Testis (tissue), 3 donors: ENCODE results near the gene ZBTB11. TPM values are rescaled to one million over a fixed set of nuclear protein-coding genes. Genes with fewer than 3 reads are reported as not detected.

Experiments used
- DNase-seq: peaks from one replicate; pipeline ENCODE4 v3.0.0-alpha.2; 2019
- H3K27ac ChIP-seq, 2 donors: fragments of 200-600 bp; sonication (generic); one replicate each; pipeline ENCODE4 v1.5.1; 2019
- H3K27me3 ChIP-seq: fragments of 200-600 bp; sonication (generic); one replicate; pipeline ENCODE4 v1.5.1; 2019
- H3K36me3 ChIP-seq: fragments of 200-600 bp; sonication (generic); one replicate; pipeline ENCODE4 v1.5.1; 2017; ENCODE audit warnings: low read depth; ENCODE audit errors: missing control alignments
- H3K4me1 ChIP-seq: fragments of 200-600 bp; sonication (generic); one replicate; pipeline ENCODE4 v1.5.1; 2019
- H3K4me3 ChIP-seq, 2 donors: fragments of 200-600 bp; sonication (generic); one replicate each; pipeline ENCODE4 v1.5.1; 2017 to 2019
- H3K9me3 ChIP-seq: fragments of 200-600 bp; sonication (generic); one replicate; pipeline ENCODE4 v1.5.1; 2017
- CTCF ChIP-seq, 3 experiments: fragments of 450-650 bp in 2 of 3; fragments of 200-600 bp in 1 of 3; sonication (generic) in 1 of 3; IDR thresholded peaks; one replicate each; pipeline ENCODE4 v1.5.1; 2016 to 2019; ENCODE audit warnings: antibody characterized with exemption in 3 of 3, mild to moderate bottlenecking in 2 of 3, moderate library complexity in 1 of 3
- POLR2A ChIP-seq: fragments of 450-650 bp; IDR thresholded peaks from one replicate; pipeline ENCODE4 v1.6.1; 2017; ENCODE audit warnings: antibody characterized with exemption, mild to moderate bottlenecking, moderate library complexity
- WGBS, 2 donors: methylation state at CpG; one replicate each; pipeline ENCODE4 v1.1.5; 2018; 5-methylcytosine and 5-hydroxymethylcytosine counted together
- intact Hi-C: fragments of 100-400 bp; cut with DNase I; formaldehyde crosslinking; loops from one replicate; pipeline ENCODE4 v1.15.1; 2023; ENCODE audit warnings: low total_unique reads
- polyA plus RNA-seq: library from polyadenylated mRNA; stranded (reverse); fragments of 350-450 nt; fragmentation: Illumina TruSeq; extraction: RNeasy Lipid Tissue Mini Kit (QIAGEN cat#74804); gene quantifications from one replicate; pipeline ENCODE4 v1.2.3, GENCODE V29; 2014; ENCODE audit warnings: low read depth, low replicate concordance; ENCODE audit not compliant: insufficient read depth
- total RNA-seq, 2 donors: library from RNA; depleted of rRNA; stranded (reverse); fragments of >200 nt; gene quantifications; one replicate each; pipeline ENCODE4 v1.2.3, GENCODE V29; 2016

The ZBTB11 gene
- total and polyA plus RNA-seq, 3 donors from 2014 or later, result 14.8 to 37.4 (median 32.8) TPM

- Histone ChIP-seq H3K36me3 (no peaks in the 10 kb centered on the region), H3K4me1 (peaks cover 3% of the 10 kb centered on the region), H3K27me3 (no peaks in the 10 kb centered on the region), H3K4me3 (no peak overlapping the region), H3K27ac (no peak overlapping the region), H3K9me3 (no peaks in the 10 kb centered on the region)
- TF ChIP-seq CTCF (IDR thresholded peaks at IDR 0.05), result no peak
- TF ChIP-seq POLR2A, result no peak
- no peak for DNase-seq
- intact Hi-C loops, result no loop called here
- 65% methylated on average over 7 of the region's 7 CpGs for WGBS, 2 donors
These were observed 45.7 kb upstream of the ZBTB11 start for GRCh38 chr3:101722394-101723173.

- no peak overlapping the region for H3K4me3 ChIP-seq
- peaks cover 3% of the 10 kb centered on the region for H3K4me1 ChIP-seq
- H3K9me3 ChIP-seq, result no peaks in the 10 kb centered on the region
- intact Hi-C loops, result no loop called here
- 69 to 72% methylated on average over 10 of the region's 10 CpGs for WGBS, 2 donors
- no peaks in the 10 kb centered on the region for H3K36me3 ChIP-seq
- TF ChIP-seq CTCF (IDR thresholded peaks at IDR 0.05) (no peak), POLR2A (no peak)
- DNase-seq, result no peak
- H3K27me3 ChIP-seq, result no peaks in the 10 kb centered on the region
- H3K27ac ChIP-seq, result no peak overlapping the region
These were observed 44.2 kb upstream of the ZBTB11 start for GRCh38 chr3:101720851-101721840.

GRCh38 chr3:101719604-101720185 lies 42.8 kb upstream of the ZBTB11 start:
- Histone ChIP-seq H3K36me3 (no peaks in the 10 kb centered on the region), H3K4me3 (no peak overlapping the region), H3K9me3 (no peaks in the 10 kb centered on the region), H3K27ac (no peak overlapping the region), H3K4me1 (no peaks in the 10 kb centered on the region), H3K27me3 (no peaks in the 10 kb centered on the region)
- TF ChIP-seq CTCF (IDR thresholded peaks at IDR 0.05) (no peak), POLR2A (no peak)
- WGBS, 2 donors, result 98 to 99% methylated on average over 3 of the region's 3 CpGs
- intact Hi-C loops, result no loop called here
- DNase-seq, result no peak

GRCh38 chr3:101718455-101718854 lies 41.5 kb upstream of the ZBTB11 start:
- 80 to 85% methylated on average over 1 of the region's 1 CpG for WGBS, 2 donors
- Histone ChIP-seq H3K9me3 (no peaks in the 10 kb centered on the region), H3K4me3 (no peak overlapping the region), H3K27me3 (no peaks in the 10 kb centered on the region), H3K27ac (no peak overlapping the region), H3K36me3 (no peaks in the 10 kb centered on the region), H3K4me1 (no peaks in the 10 kb centered on the region)
- no peak for DNase-seq
- TF ChIP-seq CTCF (IDR thresholded peaks at IDR 0.05) (no peak), POLR2A (no peak)
- intact Hi-C loops, result no loop called here
